CD4-positive, alpha-beta T cell (primary cell): Measurements from ENCODE around the gene CAGE1. TPM values are rescaled to one million over a fixed set of nuclear protein-coding genes. Genes with fewer than 3 reads are reported as not detected.

Experiments
- ATAC-seq: fragments of 200-7000 bp; cut with Tn5 transposase; one replicate; pipeline ENCODE4 v1.10.0; 2022; ENCODE audit warnings: mild to moderate bottlenecking; ENCODE audit not compliant: poor library complexity
- CTCF ChIA-PET: fragments of 350-600 bp; sonication (Branson Sonifier 250); formaldehyde crosslinking; loops from one replicate; lab custom pipeline; 2021; ENCODE audit warnings: antibody characterized with exemption, inconsistent platforms; lab: Charles Lee
- POLR2A ChIA-PET: fragments of 350-600 bp; sonication (Branson Sonifier 250); formaldehyde crosslinking; loops from one replicate; lab custom pipeline; 2021; ENCODE audit warnings: antibody characterized with exemption, inconsistent platforms; lab: Charles Lee
- DNase-seq, 14 experiments: peaks; one replicate each; pipeline ENCODE4 v3.0.0-alpha.2; 2013 to 2020; ENCODE audit warnings: mixed read lengths in 2 of 14
- H3K27ac ChIP-seq, 2 donors: one replicate each; pipeline versions ENCODE4 v1.5.1 to v1.7.0; 2013; ENCODE audit warnings: low read length in 2 of 2, low read depth in 1 of 2, mild to moderate bottlenecking in 1 of 2
- H3K27me3 ChIP-seq, 2 experiments: 1 replicate in 1 of 2; 2 replicates in 1 of 2; pipeline versions ENCODE4 v1.6.1 to v1.7.0; 2013; ENCODE audit warnings: low read length in 2 of 2, control low read depth in 1 of 2, mild to moderate bottlenecking in 1 of 2, moderate library complexity in 1 of 2; ENCODE audit not compliant: insufficient read depth in 2 of 2, control insufficient read depth in 1 of 2
- H3K36me3 ChIP-seq: one replicate; pipeline ENCODE4 v1.6.1; 2013; ENCODE audit warnings: low read length, control low read depth; ENCODE audit not compliant: insufficient read depth
- H3K4me1 ChIP-seq: one replicate; pipeline ENCODE4 v1.6.1; 2013; ENCODE audit warnings: low read length, control low read depth; ENCODE audit not compliant: insufficient read depth
- H3K4me3 ChIP-seq: one replicate; pipeline ENCODE4 v1.5.1; 2013; ENCODE audit warnings: mild to moderate bottlenecking, low read length, moderate library complexity
- H3K9me3 ChIP-seq, 2 experiments: 1 replicate in 1 of 2; 2 replicates in 1 of 2; pipeline versions ENCODE4 v1.6.1 to v1.7.0; 2013; ENCODE audit warnings: low read length in 2 of 2, mild to moderate bottlenecking in 2 of 2, control low read depth in 1 of 2, moderate library complexity in 1 of 2; ENCODE audit not compliant: control insufficient read depth in 1 of 2, insufficient read depth in 1 of 2
- H3K27ac Mint-ChIP-seq: one replicate; pipeline ENCODE4 v1.8.0; 2020; ENCODE audit warnings: mixed read lengths
- H3K27me3 Mint-ChIP-seq: one replicate; pipeline ENCODE4 v1.8.0; 2021; ENCODE audit warnings: mixed read lengths
- H3K36me3 Mint-ChIP-seq: one replicate; pipeline ENCODE4 v1.8.0; 2021; ENCODE audit warnings: low read depth, mixed read lengths
- H3K4me1 Mint-ChIP-seq: one replicate; pipeline ENCODE4 v1.8.0; 2021; ENCODE audit warnings: low read depth, mixed read lengths
- H3K4me3 Mint-ChIP-seq: one replicate; pipeline ENCODE4 v1.8.0; 2020; ENCODE audit warnings: mild to moderate bottlenecking, mixed read lengths
- H3K9me3 Mint-ChIP-seq: one replicate; pipeline ENCODE4 v1.8.0; 2020; ENCODE audit warnings: mixed read lengths
- CTCF ChIP-seq: fragments of 200-600 bp; IDR thresholded peaks from one replicate; pipeline ENCODE4 v1.8.0; 2022; ENCODE audit warnings: antibody characterized with exemption, mild to moderate bottlenecking
- intact Hi-C, 2 experiments: fragments of 100-400 bp; cut with DNase I in 1 of 2; cut with micrococcal nuclease in 1 of 2; formaldehyde crosslinking; loops; one replicate each; pipeline versions ENCODE4 v1.15.1 to v1.9.0; 2023 to 2025; cut with DNase I, micrococcal nuclease
- total RNA-seq, 174 experiments: library from RNA in 2 of 174; stranded (reverse) in 2 of 174; gene quantifications; one replicate each; pipeline ENCODE4 v1.2.3 and lab custom pipeline; 2021 to 2026

Gene CAGE1
- total RNA-seq, 2 experiments from 2014 or later = 0.38 to 0.39 TPM

GRCh38 chr6:7411328-7411727 is 21.8 kb upstream of the CAGE1 start:
- CTCF ChIA-PET = interaction anchor here (1.2 kb wide), 1 partner anchor 11 kb away, joined by 3 read pairs; no protein-coding TSS in a partner anchor
- Histone ChIP-seq H3K36me3 (peaks cover 83% of the 10 kb centered on the region), H3K4me3 (no peak overlapping the region), H3K27me3 (no peaks in the 10 kb centered on the region), H3K4me1 (no peaks in the 10 kb centered on the region), H3K27ac (no peak overlapping the region), H3K9me3 (no peaks in the 10 kb centered on the region)
- DNase-seq (no peak), ATAC-seq (no peak)
- Mint-ChIP-seq H3K4me3 (no peak overlapping the region), H3K4me1 (no peaks in the 10 kb centered on the region), H3K27me3 (no peaks in the 10 kb centered on the region), H3K9me3 (no peaks in the 10 kb centered on the region), H3K27ac (no peak overlapping the region), H3K36me3 (peaks cover 90% of the 10 kb centered on the region)
- intact Hi-C loops = no loop called here
- no peak for TF ChIP-seq CTCF
- POLR2A ChIA-PET = no interaction called here

- ChIA-PET POLR2A (no interaction called here), CTCF (interaction anchor here (1.2 kb wide), 1 partner anchor 11 kb away, joined by 3 read pairs; no protein-coding TSS in a partner anchor)
- Mint-ChIP-seq H3K9me3 (no peaks in the 10 kb centered on the region), H3K27me3 (no peaks in the 10 kb centered on the region), H3K36me3 (peaks cover 90% of the 10 kb centered on the region), H3K4me3 (no peak overlapping the region), H3K4me1 (no peaks in the 10 kb centered on the region), H3K27ac (no peak overlapping the region)
- TF ChIP-seq CTCF = no peak
- DNase-seq = no peak
- intact Hi-C loops = no loop called here
- no peak for ATAC-seq
- Histone ChIP-seq H3K9me3 (no peaks in the 10 kb centered on the region), H3K36me3 (peaks cover 84% of the 10 kb centered on the region), H3K4me3 (no peak overlapping the region), H3K27ac (no peak overlapping the region), H3K27me3 (no peaks in the 10 kb centered on the region), H3K4me1 (no peaks in the 10 kb centered on the region)
These were observed 21.3 kb upstream of the CAGE1 start for GRCh38 chr6:7410851-7411250.

GRCh38 chr6:7409740-7410139 is 20.2 kb upstream of the CAGE1 start:
- ChIA-PET POLR2A (no interaction called here), CTCF (no interaction called here)
- DNase-seq (no peak), ATAC-seq (no peak)
- H3K36me3 ChIP-seq = peaks cover 84% of the 10 kb centered on the region
- H3K27me3 ChIP-seq = no peaks in the 10 kb centered on the region
- H3K27ac Mint-ChIP-seq = no peak overlapping the region
- no peaks in the 10 kb centered on the region for H3K9me3 ChIP-seq
- intact Hi-C loops = loop anchor here in 1 of 2 experiments (10.0 kb wide), 1 partner anchor 205 kb away; no protein-coding TSS in a partner anchor
- H3K27me3 Mint-ChIP-seq = no peaks in the 10 kb centered on the region
- H3K4me3 Mint-ChIP-seq = no peak overlapping the region
- H3K4me1 Mint-ChIP-seq = no peaks in the 10 kb centered on the region
- no peaks in the 10 kb centered on the region for H3K9me3 Mint-ChIP-seq
- H3K4me3 ChIP-seq = no peak overlapping the region
- H3K27ac ChIP-seq = no peak overlapping the region
- no peaks in the 10 kb centered on the region for H3K4me1 ChIP-seq
- peaks cover 90% of the 10 kb centered on the region for H3K36me3 Mint-ChIP-seq
- no peak for TF ChIP-seq CTCF
